ENCODE data around the gene RACGAP1. TPM values are rescaled to one million over a fixed set of nuclear protein-coding genes. Genes with fewer than 3 reads are reported as not detected.

RACGAP1 gene
- total RNA-seq, 1 experiment from 2014 or later = 112 TPM

GRCh38 chr12:49957570-49957967, 67.7 kb downstream of the RACGAP1 start:
- CTCF ChIA-PET = interaction anchor here (0.6 kb wide), 1 partner anchor 8 kb away, joined by 3 read pairs; no protein-coding TSS in a partner anchor
- H3K27ac ChIP-seq = no peak overlapping the region
- no peaks in the 10 kb centered on the region for H3K27me3 ChIP-seq (ENCODE audit: insufficient read depth, low read depth)

GRCh38 chr12:49956663-49957569, 68.4 kb downstream of the RACGAP1 start:
- POLR2A ChIA-PET (ENCODE audit: unreplicated experiment) = no interaction called here
- Histone ChIP-seq H4K20me1 (ENCODE audit: insufficient read depth) (no peaks in the 10 kb centered on the region), H3F3A (ENCODE audit: insufficient read depth, low read depth) (peaks cover 13% of the 10 kb centered on the region; the same call in 1 of the 2 replicates), H3K4me1 (replicated peaks; ENCODE audit: insufficient read depth) (peaks cover 20% of the 10 kb centered on the region), H2AFZ (no peak overlapping the region), H3K4me2 (no peak overlapping the region), H3K9me3 (ENCODE audit: insufficient read depth, low read depth) (no peaks in the 10 kb centered on the region), H3K9me2 (ENCODE audit: insufficient read depth) (no peaks in the 10 kb centered on the region), H3K79me2 (ENCODE audit: low read depth) (no peaks in the 10 kb centered on the region), H3K36me3 (ENCODE audit: low read depth) (no peaks in the 10 kb centered on the region), H3K27me3 (ENCODE audit: insufficient read depth, low read depth) (no peaks in the 10 kb centered on the region), H3K4me3 (no peak overlapping the region), H3K27ac (no peak overlapping the region)
- no TSS peak for BruUV-seq (replicated peaks)
- CTCF ChIA-PET = interaction anchor here (0.6 kb wide), 1 partner anchor 8 kb away, joined by 3 read pairs; no protein-coding TSS in a partner anchor
- intact Hi-C loops (cut with micrococcal nuclease; ENCODE audit: unreplicated experiment) = no loop called here
- TF ChIP-seq CTCF (conservative IDR thresholded peaks at IDR 0.05) (no peak), EZH2 (IDR thresholded peaks at IDR 0.05; ENCODE audit: low read depth) (no peak)
- no peak for DNase-seq

More at GRCh38 chr12:49957570-49957967, 67.7 kb downstream of the RACGAP1 start:
- no peak overlapping the region for H3K4me2 ChIP-seq
- H3K9me3 ChIP-seq (ENCODE audit: insufficient read depth, low read depth) = no peaks in the 10 kb centered on the region
- no peak for DNase-seq
- H3K4me3 ChIP-seq = no peak overlapping the region
- BruUV-seq (replicated peaks) = no TSS peak
- H3K4me1 ChIP-seq (replicated peaks; ENCODE audit: insufficient read depth) = peaks cover 27% of the 10 kb centered on the region
- H3K9me2 ChIP-seq (ENCODE audit: insufficient read depth) = no peaks in the 10 kb centered on the region
- no peaks in the 10 kb centered on the region for H3K79me2 ChIP-seq (ENCODE audit: low read depth)
- H4K20me1 ChIP-seq (ENCODE audit: insufficient read depth) = no peaks in the 10 kb centered on the region
- H3F3A ChIP-seq (ENCODE audit: insufficient read depth, low read depth) = peaks cover 13% of the 10 kb centered on the region; the same call in 1 of the 2 replicates
- no peaks in the 10 kb centered on the region for H3K36me3 ChIP-seq (ENCODE audit: low read depth)
- POLR2A ChIA-PET (ENCODE audit: unreplicated experiment) = no interaction called here
- intact Hi-C loops (cut with micrococcal nuclease; ENCODE audit: unreplicated experiment) = no loop called here
- H2AFZ ChIP-seq = no peak overlapping the region
- no peak for TF ChIP-seq EZH2 (IDR thresholded peaks at IDR 0.05; ENCODE audit: low read depth)
- TF ChIP-seq CTCF (conservative IDR thresholded peaks at IDR 0.05) = no peak

- BruUV-seq (replicated peaks) = no TSS peak
- no peak overlapping the region for H3K27ac ChIP-seq
- H3F3A ChIP-seq (ENCODE audit: insufficient read depth, low read depth) = peaks cover 13% of the 10 kb centered on the region; the same call in 1 of the 2 replicates
- H3K9me2 ChIP-seq (ENCODE audit: insufficient read depth) = no peaks in the 10 kb centered on the region
- POLR2A ChIA-PET (ENCODE audit: unreplicated experiment) = no interaction called here
- no peak overlapping the region for H3K4me2 ChIP-seq
- no peaks in the 10 kb centered on the region for H3K27me3 ChIP-seq (ENCODE audit: insufficient read depth, low read depth)
- H3K36me3 ChIP-seq (ENCODE audit: low read depth) = no peaks in the 10 kb centered on the region
- no peak overlapping the region for H3K4me3 ChIP-seq
- no peak overlapping the region for H2AFZ ChIP-seq
- no peak for DNase-seq
- CTCF ChIA-PET = no interaction called here
- H3K9me3 ChIP-seq (ENCODE audit: insufficient read depth, low read depth) = no peaks in the 10 kb centered on the region
- TF ChIP-seq CTCF (conservative IDR thresholded peaks at IDR 0.05) (no peak), EZH2 (IDR thresholded peaks at IDR 0.05; ENCODE audit: low read depth) (no peak)
- H3K4me1 ChIP-seq (replicated peaks; ENCODE audit: insufficient read depth) = peaks cover 20% of the 10 kb centered on the region
- H4K20me1 ChIP-seq (ENCODE audit: insufficient read depth) = no peaks in the 10 kb centered on the region
- intact Hi-C loops (cut with micrococcal nuclease; ENCODE audit: unreplicated experiment) = no loop called here
- H3K79me2 ChIP-seq (ENCODE audit: low read depth) = no peaks in the 10 kb centered on the region
These were observed 69.2 kb downstream of the RACGAP1 start for GRCh38 chr12:49955899-49956662.

Measured in PC-9 (cell line).